Endothelial cell of umbilical vein (primary cell): ENCODE measurements around the gene OSBPL10. TPM values are rescaled to one million over a fixed set of nuclear protein-coding genes. Genes with fewer than 3 reads are reported as not detected.

Experiments
- BruUV-seq: library from RNA; stranded (reverse); fragments of 400-500 nt; replicated peaks from 2 replicates; lab custom pipeline; 2021; lab: Mats Ljungman, UMichigan
- CTCF ChIA-PET: fragments of 300-600, 350-600 bp; sonication (Branson Sonifier 250); formaldehyde crosslinking; loops from one replicate; lab custom pipeline; 2021; ENCODE audit warnings: antibody characterized with exemption, inconsistent platforms; lab: Charles Lee
- POLR2A ChIA-PET: fragments of 300-600, 350-600 bp; sonication (Branson Sonifier 250); formaldehyde crosslinking; loops from one replicate; lab custom pipeline; 2021; ENCODE audit warnings: antibody characterized with exemption, inconsistent platforms; lab: Charles Lee
- DNase-seq: peaks from one replicate; pipeline ENCODE4 v3.0.0-alpha.2; 2011; ENCODE audit warnings: low read depth, low spot score
- FAIRE-seq: peaks from 2 replicates; lab custom pipeline; 2011; peaks lifted over from hg19 to GRCh38; lab: Jason Lieb, UNC
- H2AFZ ChIP-seq: 2 replicates; pipeline ENCODE4 v1.6.0; 2012; ENCODE audit warnings: low read depth, low read length, control low read depth, inconsistent platforms
- H3K27ac ChIP-seq: 2 replicates; pipeline ENCODE4 v1.5.1; 2011; ENCODE audit warnings: low read depth, mild to moderate bottlenecking, control low read depth, low read length, moderate library complexity; ENCODE audit not compliant: insufficient read depth
- H3K27me3 ChIP-seq, 2 experiments: 2 replicates each; pipeline versions ENCODE4 v1.6.0 to v1.6.1; 2011; ENCODE audit warnings: low read length in 2 of 2, mixed read lengths in 1 of 2; ENCODE audit not compliant: control insufficient read depth in 2 of 2, insufficient read depth in 2 of 2
- H3K36me3 ChIP-seq, 2 experiments: 2 replicates in 1 of 2; 3 replicates in 1 of 2; pipeline ENCODE4 v1.5.1; 2011; ENCODE audit warnings: low read length in 2 of 2, mild to moderate bottlenecking in 1 of 2, moderate library complexity in 1 of 2; ENCODE audit not compliant: control insufficient read depth in 2 of 2, insufficient read depth in 2 of 2; ENCODE audit errors: extremely low read depth in 1 of 2
- H3K4me1 ChIP-seq: 3 replicates; pipeline ENCODE4 v1.5.1; 2011; ENCODE audit warnings: mild to moderate bottlenecking, low read length; ENCODE audit not compliant: control insufficient read depth, insufficient read depth; ENCODE audit errors: extremely low read depth
- H3K4me2 ChIP-seq: 2 replicates; pipeline ENCODE4 v1.6.1; 2011; ENCODE audit warnings: low read length, control low read depth, mixed read lengths; ENCODE audit not compliant: insufficient read depth
- H3K4me3 ChIP-seq, 3 experiments: fragments of 200-600 bp in 1 of 3; sonication (generic), shearing (Covaris generic) in 1 of 3; replicated peaks in 1 of 3; 2 replicates each; pipeline ENCODE4 v1.5.1; 2011 to 2016; ENCODE audit warnings: control low read depth in 3 of 3, low read length in 3 of 3, mild to moderate bottlenecking in 2 of 3, inconsistent platforms in 1 of 3, low read depth in 1 of 3, moderate library complexity in 1 of 3; ENCODE audit not compliant: insufficient read depth in 1 of 3
- H3K79me2 ChIP-seq: 2 replicates; pipeline ENCODE4 v1.6.0; 2012; ENCODE audit warnings: low read length, inconsistent platforms; ENCODE audit not compliant: control insufficient read depth, insufficient read depth
- H3K9ac ChIP-seq: replicated peaks from 2 replicates; pipeline ENCODE3; 2011; ENCODE audit warnings: low read length, control low read depth; ENCODE audit not compliant: insufficient read depth; ENCODE audit errors: extremely low read depth
- H3K9me1 ChIP-seq: replicated peaks from 3 replicates; pipeline ENCODE4 v1.6.0; 2011; ENCODE audit warnings: mild to moderate bottlenecking, low read length; ENCODE audit not compliant: control insufficient read depth, insufficient read depth; ENCODE audit errors: extremely low read depth
- H3K9me3 ChIP-seq: replicated peaks from 2 replicates; pipeline ENCODE4 v1.5.1; 2012; ENCODE audit warnings: low read length, inconsistent platforms; ENCODE audit not compliant: control insufficient read depth, insufficient read depth
- H4K20me1 ChIP-seq: replicated peaks from 2 replicates; pipeline ENCODE3; 2011; ENCODE audit warnings: mild to moderate bottlenecking, low read length; ENCODE audit not compliant: control insufficient read depth, insufficient read depth; ENCODE audit errors: extremely low read depth
- CTCF ChIP-seq, 2 donors: IDR thresholded peaks; 1 replicate in 1 of 2; 2 replicates in 1 of 2; pipeline ENCODE4 v1.5.1; 2011; ENCODE audit warnings: low read length in 2 of 2, mild to moderate bottlenecking in 2 of 2, moderate library complexity in 2 of 2, control low read depth in 1 of 2, inconsistent platforms in 1 of 2, low read depth in 1 of 2; ENCODE audit not compliant: insufficient read depth in 1 of 2; ENCODE audit errors: extremely low read depth in 1 of 2
- EZH2 ChIP-seq: IDR thresholded peaks from 2 replicates; pipeline ENCODE4 v1.6.1; 2012; ENCODE audit warnings: borderline replicate concordance, low read depth, mild to moderate bottlenecking, moderate library complexity, low read length, inconsistent platforms; ENCODE audit not compliant: severe bottlenecking
- FOS ChIP-seq: IDR thresholded peaks from 2 replicates; pipeline ENCODE4 v1.6.1; 2011; ENCODE audit warnings: mild to moderate bottlenecking, low read length, moderate library complexity, borderline replicate concordance; ENCODE audit not compliant: insufficient read depth
- GATA2 ChIP-seq: IDR thresholded peaks from 2 replicates; pipeline ENCODE4 v1.7.0; 2011; ENCODE audit warnings: low read depth, mild to moderate bottlenecking, moderate library complexity, mixed read lengths, low read length; ENCODE audit not compliant: insufficient read length, insufficient read depth
- JUN ChIP-seq: IDR thresholded peaks from 2 replicates; pipeline ENCODE4 v1.6.1; 2011; ENCODE audit warnings: borderline replicate concordance, low read depth; ENCODE audit not compliant: insufficient read length, insufficient read depth
- MYC ChIP-seq: IDR thresholded peaks from one replicate; pipeline ENCODE4 v1.6.1; 2011; ENCODE audit warnings: mild to moderate bottlenecking, low read depth, low read length
- POLR2A ChIP-seq: IDR thresholded peaks from 2 replicates; pipeline ENCODE4 v1.6.1; 2012; ENCODE audit warnings: low read depth, mild to moderate bottlenecking, control low read depth, low read length
- POLR2AphosphoS5 ChIP-seq: IDR thresholded peaks from 2 replicates; pipeline ENCODE4 v1.6.1; 2012; ENCODE audit warnings: low read depth, mild to moderate bottlenecking, control low read depth, low read length, moderate library complexity; ENCODE audit not compliant: insufficient read depth
- dilution Hi-C: fragments of 300-500 bp; cut with MboI; formaldehyde crosslinking; loops from one replicate; pipeline ENCODE4 v1.15.0; 2019; ENCODE audit warnings: low sequenced_read_pairs; ENCODE audit not compliant: extremely low pct_ligation_motif_present
- intact Hi-C: fragments of 100-400 bp; cut with micrococcal nuclease; formaldehyde crosslinking; loops from one replicate; pipeline ENCODE4 v1.10.0; 2022
- polyA plus RNA-seq, 4 experiments: library from polyadenylated mRNA; depleted of rRNA in 3 of 4; stranded (reverse) in 3 of 4; unstranded in 1 of 4; fragments of >200 nt; gene quantifications; 2 replicates each; pipeline versions ENCODE4 v1.2.1 to v1.2.3, GENCODE V29; 2011 to 2012; ENCODE audit warnings: missing spikeins in 1 of 4
- total RNA-seq: library from RNA; stranded (reverse); gene quantifications from 2 replicates; pipeline ENCODE4 v1.2.3, GENCODE V29; 2021
- TF ChIP-seq, protein P1 (sequence below): IDR thresholded peaks from 2 replicates; pipeline ENCODE4 v1.6.1; 2011; ENCODE audit not compliant: insufficient read depth, insufficient read length

The OSBPL10 gene
- total and polyA plus RNA-seq, 2 donors (not counting 3 experiments of a cell fraction or from before 2014, with no cell fraction given), result 10.8 to 47.6 TPM

DNA sequence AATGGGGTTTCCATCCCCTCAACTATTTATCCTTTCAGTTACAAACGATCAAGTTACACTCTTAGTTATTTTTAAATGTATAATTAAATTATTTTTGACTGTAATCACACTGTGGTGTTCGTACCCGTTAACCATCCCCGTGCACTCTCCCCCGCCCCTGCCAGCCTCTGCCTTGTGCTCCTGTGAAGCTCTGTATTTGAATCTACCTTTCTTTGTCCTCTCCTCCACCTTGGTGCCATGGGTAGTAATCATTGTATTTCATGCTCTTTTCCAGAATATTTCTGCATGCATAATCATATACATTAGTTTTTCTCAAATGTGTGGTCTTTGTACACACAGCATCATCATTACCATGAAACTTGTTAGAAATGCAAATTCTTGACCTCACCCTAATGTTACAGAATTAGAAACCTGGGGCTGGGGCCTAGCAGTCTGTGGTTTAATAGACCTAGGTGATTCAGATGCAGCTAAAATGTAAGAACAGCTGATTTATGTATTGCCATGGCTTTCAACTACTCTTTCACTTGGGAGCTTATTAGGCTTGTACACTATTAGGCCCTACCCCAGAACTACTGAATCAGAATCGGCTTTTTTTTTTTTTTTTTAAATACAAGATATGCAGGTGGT, 356.9 kb downstream of the OSBPL10 start:
- Histone ChIP-seq H3K4me2 (no peak overlapping the region), H3K27ac (no peak overlapping the region), H3K4me3 (no peak overlapping the region), H2AFZ (no peak overlapping the region), H3K4me1 (no peaks in the 10 kb centered on the region), H3K9me1 (no peaks in the 10 kb centered on the region), H4K20me1 (no peaks in the 10 kb centered on the region), H3K9me3 (no peaks in the 10 kb centered on the region), H3K79me2 (no peaks in the 10 kb centered on the region), H3K9ac (no peak overlapping the region), H3K27me3 (no peaks in the 10 kb centered on the region), H3K36me3 (peaks cover 8 to 11% of the 10 kb centered on the region in 2 experiments)
- ChIA-PET POLR2A (no interaction called here), CTCF (interaction anchor here (1.7 to 2.0 kb wide), 2 partner anchors 11 to 21 kb away, joined by 4 to 6 read pairs; no protein-coding TSS in a partner anchor)
- DNase-seq, result no peak
- no peak for FAIRE-seq
- intact Hi-C loops (no loop called here), dilution Hi-C loops (no loop called here)
- TF ChIP-seq, protein P1, sequence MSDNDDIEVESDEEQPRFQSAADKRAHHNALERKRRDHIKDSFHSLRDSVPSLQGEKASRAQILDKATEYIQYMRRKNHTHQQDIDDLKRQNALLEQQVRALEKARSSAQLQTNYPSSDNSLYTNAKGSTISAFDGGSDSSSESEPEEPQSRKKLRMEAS, result no peak
- TF ChIP-seq CTCF (IDR thresholded peaks at IDR 0.05; ENCODE audit: extremely low read depth in 1 of 2, insufficient read depth in 1 of 2, low read depth in 1 of 2, low read length in 2 of 2), result no peak
- TF ChIP-seq JUN, result no peak
- TF ChIP-seq POLR2A, result no peak
- TF ChIP-seq GATA2, result no peak
- TF ChIP-seq POLR2AphosphoS5, result no peak
- TF ChIP-seq FOS, result no peak
- TF ChIP-seq EZH2, result no peak
- no peak for TF ChIP-seq MYC
- no TSS peak for BruUV-seq
